HepG2 (cell line): ENCODE data around the gene SYCE3. TPM values are rescaled to one million over a fixed set of nuclear protein-coding genes. Genes with fewer than 3 reads are reported as not detected.

ENCODE experiments used
- ATAC-seq: fragments of 200-7000 bp; cut with Tn5 transposase; 3 replicates; pipeline ENCODE4 v1.9.1; 2020; ENCODE audit warnings: mild to moderate bottlenecking, moderate library complexity
- BruUV-seq: library from RNA; stranded (reverse); fragments of 400-500 nt; replicated peaks from 2 replicates; lab custom pipeline; 2021; lab: Mats Ljungman, UMichigan
- CTCF ChIA-PET: fragments of 300-600 bp; formaldehyde crosslinking; extraction: SDS; loops from one replicate; lab custom pipeline; 2021; ENCODE audit warnings: low total read pairs, inconsistent platforms, low intra/inter-chr PET ratio; lab: Yijun Ruan, JAX
- POLR2A ChIA-PET: fragments of 350-600 bp; sonication (Branson Sonifier 250); formaldehyde crosslinking; loops from one replicate; lab custom pipeline; 2020; ENCODE audit warnings: antibody characterized with exemption, inconsistent platforms; lab: Yijun Ruan, JAX
- DNase-seq: peaks from one replicate; pipeline ENCODE4 v3.0.0-alpha.2; 2015; ENCODE audit warnings: low spot score
- FAIRE-seq: peaks from 3 replicates; lab custom pipeline; 2011; peaks lifted over from hg19 to GRCh38; lab: Jason Lieb, UNC
- H2AFZ ChIP-seq: one replicate; pipeline ENCODE4 v1.6.1; 2011; ENCODE audit warnings: low read length, inconsistent platforms
- H3K27ac ChIP-seq: fragments of 300-600 bp; 3 replicates; pipeline ENCODE4 v1.8.0; 2011; ENCODE audit warnings: mixed run types, mild to moderate bottlenecking, mixed read lengths, low read length, inconsistent platforms; ENCODE audit not compliant: insufficient read depth; ENCODE audit errors: extremely low read length
- H3K27me3 ChIP-seq, 2 experiments: fragments of 200-600 bp in 1 of 2; 2 replicates in 1 of 2; 3 replicates in 1 of 2; pipeline versions ENCODE4 v1.6.0 to v1.8.0; 2011; ENCODE audit warnings: low read length in 2 of 2, mild to moderate bottlenecking in 2 of 2, moderate library complexity in 2 of 2, inconsistent platforms in 1 of 2; ENCODE audit not compliant: insufficient read depth in 2 of 2, control insufficient read depth in 1 of 2
- H3K36me3 ChIP-seq, 2 experiments: fragments of 200-600 bp in 1 of 2; replicated peaks in 1 of 2; 2 replicates in 1 of 2; 3 replicates in 1 of 2; pipeline versions ENCODE4 v1.5.1 to v1.8.0; 2011; ENCODE audit warnings: low read length in 2 of 2, inconsistent platforms in 1 of 2; ENCODE audit not compliant: insufficient read depth in 2 of 2, control insufficient read depth in 1 of 2
- H3K4me1 ChIP-seq: 2 replicates; pipeline ENCODE4 v1.5.1; 2012; ENCODE audit warnings: low read length, inconsistent platforms; ENCODE audit not compliant: insufficient read depth
- H3K4me2 ChIP-seq: 2 replicates; pipeline ENCODE4 v1.6.0; 2011; ENCODE audit warnings: low read depth, low read length, inconsistent platforms
- H3K4me3 ChIP-seq, 3 experiments: fragments of 200-600 bp in 1 of 3; sonication (generic), shearing (Covaris generic) in 1 of 3; replicated peaks in 1 of 3; 2 replicates each; pipeline ENCODE4 v1.5.1; 2011 to 2016; ENCODE audit warnings: low read length in 3 of 3, inconsistent platforms in 2 of 3, low read depth in 2 of 3, mild to moderate bottlenecking in 2 of 3, control low read depth in 1 of 3, mixed read lengths in 1 of 3; ENCODE audit not compliant: insufficient read depth in 1 of 3
- H3K79me2 ChIP-seq: one replicate; pipeline ENCODE4 v1.6.1; 2011; ENCODE audit warnings: low read length, inconsistent platforms; ENCODE audit not compliant: insufficient read depth
- H3K9ac ChIP-seq: 2 replicates; pipeline ENCODE4 v1.6.0; 2011; ENCODE audit warnings: mild to moderate bottlenecking, low read depth, low read length, inconsistent platforms; ENCODE audit not compliant: insufficient read depth
- H3K9me3 ChIP-seq: 2 replicates; pipeline ENCODE4 v1.5.1; 2012; ENCODE audit warnings: mild to moderate bottlenecking, low read length
- H4K20me1 ChIP-seq: 2 replicates; pipeline ENCODE4 v1.6.0; 2011; ENCODE audit warnings: inconsistent platforms, mild to moderate bottlenecking, low read length, moderate library complexity; ENCODE audit not compliant: insufficient read depth
- ARID4A ChIP-seq: sonication (generic); formaldehyde crosslinking; IDR thresholded peaks from 2 replicates; pipeline ENCODE4 v1.5.0; 2020; ENCODE audit warnings: mild to moderate bottlenecking, missing genetic modification reagents, borderline replicate concordance
- DR1 ChIP-seq: sonication (generic); formaldehyde crosslinking; IDR thresholded peaks from 2 replicates; pipeline ENCODE4 v1.8.0; 2021; ENCODE audit warnings: mild to moderate bottlenecking, missing genetic modification reagents, inconsistent platforms
- FOSL2 ChIP-seq: sonication (generic); formaldehyde crosslinking; IDR thresholded peaks from 2 replicates; pipeline ENCODE4 v1.4.0; 2020; ENCODE audit warnings: missing genetic modification reagents
- HOMEZ ChIP-seq: IDR thresholded peaks from 2 replicates; pipeline ENCODE4 v1.6.1; 2016; ENCODE audit warnings: low read depth
- MAZ ChIP-seq, 2 experiments: sonication (generic) in 1 of 2; formaldehyde crosslinking in 1 of 2; IDR thresholded peaks; 2 replicates each; pipeline versions ENCODE4 v1.5.0 to v1.6.1; 2012 to 2020; ENCODE audit warnings: low read depth in 2 of 2, mild to moderate bottlenecking in 2 of 2, borderline replicate concordance in 1 of 2, improper control_type of control experiment in 1 of 2, low read length in 1 of 2, missing genetic modification reagents in 1 of 2, moderate library complexity in 1 of 2
- RAD21 ChIP-seq: fragments of 450-650 bp; formaldehyde crosslinking; IDR thresholded peaks from 2 replicates; pipeline ENCODE4 v1.5.0; 2020; ENCODE audit warnings: mild to moderate bottlenecking
- STAG1 ChIP-seq: sonication (generic); formaldehyde crosslinking; IDR thresholded peaks from 2 replicates; pipeline ENCODE4 v1.4.0; 2020; ENCODE audit warnings: missing genetic modification reagents
- ZC3H13 ChIP-seq: sonication (generic); formaldehyde crosslinking; IDR thresholded peaks from 2 replicates; pipeline ENCODE4 v1.8.1; 2023; ENCODE audit warnings: mild to moderate bottlenecking, missing genetic modification reagents, moderate library complexity
- ZNF331 ChIP-seq: sonication (generic); formaldehyde crosslinking; IDR thresholded peaks from 2 replicates; pipeline ENCODE4 v1.4.0; 2020; ENCODE audit warnings: missing genetic modification reagents
- ZNF564 ChIP-seq: sonication (generic); formaldehyde crosslinking; IDR thresholded peaks from 2 replicates; pipeline ENCODE4 v1.8.1; 2023; ENCODE audit warnings: mild to moderate bottlenecking, missing genetic modification reagents
- ZNF709 ChIP-seq: sonication (generic); formaldehyde crosslinking; IDR thresholded peaks from 2 replicates; pipeline ENCODE4 v1.5.0; 2020; ENCODE audit warnings: mild to moderate bottlenecking, missing genetic modification reagents
- ZNF710 ChIP-seq: sonication (generic); formaldehyde crosslinking; IDR thresholded peaks from 2 replicates; pipeline ENCODE4 v1.5.0; 2020; ENCODE audit warnings: mild to moderate bottlenecking, missing genetic modification reagents, borderline replicate concordance
- WGBS: methylation state at CpG from one replicate; pipeline ENCODE4 v1.1.6; 2017; ENCODE audit warnings: low lambda C conversion rate; 5-methylcytosine and 5-hydroxymethylcytosine counted together
- in situ Hi-C: cut with HindIII; loops from 2 replicates; pipeline ENCODE4 v1.10.0; 2017; ENCODE audit warnings: low pct_unique_long_range_greater_than_20kb; ENCODE audit not compliant: extremely low pct_ligation_motif_present
- intact Hi-C: fragments of 100-400 bp; cut with micrococcal nuclease; formaldehyde crosslinking; loops from one replicate; pipeline ENCODE4 v1.10.0; 2022; ENCODE audit not compliant: unreplicated experiment
- polyA plus RNA-seq, 8 experiments: library from polyadenylated mRNA; depleted of rRNA in 3 of 8; stranded (reverse) in 7 of 8; unstranded in 1 of 8; fragments of >200 nt; fragmentation: Illumina TruSeq in 4 of 8; extraction: Trizol in 4 of 8; gene quantifications; 2 replicates each; pipeline versions ENCODE4 v1.2.1 to v1.2.3, GENCODE V29; 2011 to 2016; ENCODE audit warnings: low read depth in 4 of 8, missing spikeins in 1 of 8, mixed read lengths in 1 of 8; ENCODE audit not compliant: insufficient read depth in 1 of 8
- total RNA-seq, 5 experiments: library from RNA; depleted of rRNA; stranded (reverse); fragments of >200 nt; fragmentation: Illumina TruSeq; extraction: Trizol; gene quantifications; 2 replicates each; pipeline ENCODE4 v1.2.3, GENCODE V29; 2016; ENCODE audit warnings: low read depth in 1 of 5

SYCE3 gene
- total and polyA plus RNA-seq, 2 of the 13 experiments (the other 11 are each of a cell fraction or from before 2014, with no cell fraction given), result not detected

GRCh38 chr22:50576806-50577696, 14.3 kb upstream of the SYCE3 start (continued):
- TF ChIP-seq ZNF709 (CRISPR knock-in tag) (no peak), ZC3H13 (no peak)

DNA sequence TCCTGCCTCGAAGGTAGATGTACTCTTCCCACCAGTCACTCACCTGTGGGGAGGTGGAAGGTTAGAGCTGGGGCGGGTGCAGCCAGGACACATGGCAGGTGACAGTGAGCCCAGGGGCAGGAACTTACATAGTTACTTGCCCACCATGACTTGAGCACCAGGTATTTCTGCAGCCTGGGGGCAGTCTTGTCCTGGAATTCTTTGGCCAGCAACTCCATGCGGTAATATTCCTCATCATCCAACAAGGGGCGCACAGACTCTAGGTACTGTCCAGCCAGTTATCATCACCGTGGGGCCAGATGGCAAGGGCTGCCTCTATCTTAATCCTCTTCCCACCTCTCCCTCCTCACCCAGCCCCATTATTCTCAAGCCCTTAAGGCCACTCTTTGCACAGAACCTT, 13.4 kb upstream of the SYCE3 start:
- Histone ChIP-seq H3K4me2 (no peak overlapping the region), H3K36me3 (peaks cover 4 to 7% of the 10 kb centered on the region in 2 experiments; a peak in 3 of 5 replicates), H4K20me1 (no peaks in the 10 kb centered on the region), H3K79me2 (no peaks in the 10 kb centered on the region), H3K27ac (no peak overlapping the region), H3K9me3 (no peaks in the 10 kb centered on the region), H3K4me1 (peaks cover 2% of the 10 kb centered on the region), H3K9ac (no peak overlapping the region), H2AFZ (no peak overlapping the region), H3K4me3 (no peak overlapping the region), H3K27me3 (no peaks in the 10 kb centered on the region)
- peak; percentile 89 for FAIRE-seq
- intact Hi-C loops (loop anchor here (1.0 kb wide), 2 partner anchors 44 to 115 kb away; no protein-coding TSS in a partner anchor), in situ Hi-C loops (loop anchor here (5.0 kb wide), 1 partner anchor 36 kb away; no protein-coding TSS in a partner anchor)
- DNase-seq, result peak; percentile 81
- ATAC-seq, result peak; percentile 83
- WGBS, result 30% methylated on average over 5 of the region's 5 CpGs
- CTCF ChIA-PET, result interaction anchor here (1.1 to 3.7 kb wide), 5 partner anchors 34 to 124 kb away, joined by 3 to 37 read pairs (median 7); no protein-coding TSS in a partner anchor
- BruUV-seq, result no TSS peak
- POLR2A ChIA-PET, result interaction anchor here (1.0 to 3.1 kb wide), 3 partner anchors 13 to 50 kb away, joined by 3 to 7 read pairs (median 4); partner anchors contain the start of genes SCO2 and SYCE3
- TF ChIP-seq ZNF710 (CRISPR knock-in tag) (0 out of 2 replicates have a peak, but pooled peaks have one; percentile 35), MAZ (IDR thresholded peaks at IDR 0.05; ENCODE audit: borderline replicate concordance, low read depth, low read length) (no peak), MAZ (CRISPR knock-in tag; IDR thresholded peaks at IDR 0.05; ENCODE audit: low read depth) (0 out of 2 replicates have a peak, but pooled peaks have one; percentile 14), STAG1 (CRISPR knock-in tag) (peak; percentile 94), ARID4A (CRISPR knock-in tag) (peak; percentile 39; the same call in 1 of the 2 replicates), DR1 (peak; percentile 43; the same call in 1 of the 2 replicates), HOMEZ (CRISPR knock-in tag) (peak; percentile 41; the same call in 1 of the 2 replicates), ZNF564 (CRISPR knock-in tag) (no peak), RAD21 (CRISPR knock-in tag) (peak; percentile 94), ZNF331 (CRISPR knock-in tag) (peak; percentile 26; the same call in 1 of the 2 replicates), FOSL2 (peak; percentile 26; the same call in 1 of the 2 replicates)
